GM12864 (cell line): ENCODE data around the gene CEP57L1.
A peak's percentile ranks its signal among the peaks of the same experiment; 100 is the strongest.

Experiments used
- DNase-seq: peaks from one replicate; pipeline ENCODE4 v3.0.0-alpha.2; 2011; ENCODE audit warnings: low read depth
- H3K4me3 ChIP-seq: 2 replicates; pipeline ENCODE4 v1.5.1; 2011; ENCODE audit warnings: mild to moderate bottlenecking, low read depth, low read length, control low read depth
- CTCF ChIP-seq: IDR thresholded peaks from 2 replicates; pipeline ENCODE4 v1.5.1; 2011; ENCODE audit warnings: low read depth, mild to moderate bottlenecking, moderate library complexity, low read length, control low read depth, inconsistent platforms; ENCODE audit errors: missing control alignments

Gene CEP57L1

GRCh38 chr6:109095036-109095834, at the start of gene CEP57L1:
Gene CEP57L1, plus strand, starts transcription at chr6:109095507. Its CDS starts 49,715 bp downstream, at chr6:109145222.
- TF ChIP-seq CTCF = no peak
- H3K4me3 ChIP-seq = peak within 1 kb of the TSS; percentile 72
- peak; percentile 93 for DNase-seq

DNA sequence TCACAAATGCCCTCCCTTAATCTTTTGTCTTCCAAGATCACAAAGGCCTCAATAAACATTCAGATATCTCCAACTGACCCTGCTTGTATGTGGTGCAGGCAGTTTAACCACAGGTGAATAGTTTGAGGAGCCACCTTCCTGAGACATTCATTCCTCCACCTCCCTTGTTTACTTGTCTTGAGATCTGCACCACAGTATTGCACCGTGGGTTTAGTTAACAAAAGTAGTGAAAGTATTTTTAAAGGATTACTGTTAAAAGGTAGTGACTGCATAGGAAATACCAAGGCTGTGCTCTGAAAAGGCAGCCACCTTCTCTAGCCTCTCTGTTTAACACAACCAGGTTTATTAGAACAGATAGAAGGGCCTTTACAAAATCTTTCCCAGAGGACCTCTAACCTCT, 47.1 kb upstream of the CEP57L1 start:
- no peak for DNase-seq
- TF ChIP-seq CTCF = no peak
- H3K4me3 ChIP-seq = no peak overlapping the region

DNA sequence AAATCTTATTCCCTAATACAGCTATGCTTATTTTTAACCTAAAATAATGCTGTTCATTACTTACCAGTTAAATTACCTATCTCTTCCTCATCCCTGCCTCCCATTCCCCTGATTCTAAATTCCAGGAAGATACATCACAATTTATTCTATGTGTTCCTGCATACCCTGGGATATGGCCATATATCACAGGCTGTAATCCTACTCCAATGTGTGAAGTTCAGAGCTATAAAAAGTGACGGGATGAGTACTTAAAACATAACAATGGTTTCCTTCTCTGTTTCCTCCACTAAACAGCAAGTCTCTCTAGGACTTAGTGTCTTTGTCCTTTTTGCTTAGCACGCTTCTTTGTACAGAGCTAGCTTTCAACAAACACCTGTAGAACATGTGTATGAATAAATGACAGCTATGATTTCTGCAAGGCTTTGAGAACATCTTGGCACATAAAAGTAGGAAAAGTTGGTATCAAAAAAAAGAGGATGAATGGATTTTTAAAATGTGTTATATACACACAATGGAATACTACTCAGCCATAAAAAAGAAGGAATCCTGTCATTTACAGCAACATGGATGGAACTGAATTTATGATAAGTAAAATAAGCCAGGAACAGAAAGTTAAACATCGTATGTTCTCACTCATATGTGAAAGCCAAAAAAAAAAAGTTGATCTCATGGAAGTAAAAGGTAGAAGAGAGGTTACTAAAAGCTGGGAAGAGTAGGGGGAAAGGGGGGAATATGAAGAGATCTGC, 46.5 kb upstream of the CEP57L1 start:
- no peak overlapping the region for H3K4me3 ChIP-seq
- DNase-seq = no peak
- no peak for TF ChIP-seq CTCF

GRCh38 chr6:109050012-109050411, 45.3 kb upstream of the CEP57L1 start:
- H3K4me3 ChIP-seq = no peak overlapping the region
- DNase-seq = no peak
- no peak for TF ChIP-seq CTCF

- no peak for DNase-seq
- no peak overlapping the region for H3K4me3 ChIP-seq
- TF ChIP-seq CTCF = no peak
Measured at GRCh38 chr6:109050447-109051102, 44.7 kb upstream of the CEP57L1 start.

DNA sequence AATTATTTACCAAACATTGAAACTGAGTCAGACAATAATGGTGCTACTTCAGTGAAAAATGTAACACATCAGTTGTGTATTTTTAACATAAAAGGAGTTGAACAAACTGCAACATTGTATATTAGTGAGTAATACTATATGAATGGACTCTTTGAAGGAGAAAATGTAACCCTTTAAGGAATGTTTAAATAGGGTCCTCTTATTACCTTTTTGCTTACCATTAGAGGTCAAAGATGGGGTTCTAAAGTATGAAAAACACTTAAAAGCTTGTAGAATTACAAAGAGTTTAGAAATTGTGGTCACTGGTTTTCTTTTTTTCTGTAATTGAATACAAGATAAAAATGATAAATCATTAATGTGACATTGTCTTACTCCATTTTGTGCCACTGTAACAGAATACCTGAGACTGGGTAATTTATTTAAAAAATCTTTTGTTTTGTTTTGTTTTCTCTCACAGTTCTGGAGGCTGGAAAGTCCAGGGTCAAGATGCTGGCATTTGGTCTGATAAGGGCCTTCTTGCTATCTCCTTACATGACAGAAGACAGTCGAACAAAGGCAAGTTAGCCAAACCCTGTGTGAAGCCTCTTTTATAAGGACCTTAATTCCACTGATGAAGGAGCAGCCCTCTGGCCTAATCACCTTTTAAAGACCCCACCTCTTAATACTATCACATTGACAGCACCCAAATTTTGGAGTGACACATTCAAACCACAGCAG, 43.8 kb upstream of the CEP57L1 start:
- no peak for TF ChIP-seq CTCF

More for the DNA sequence above, 43.8 kb upstream of the CEP57L1 start:
- H3K4me3 ChIP-seq = no peak overlapping the region
- DNase-seq = no peak
